Activated T-helper 1 cell treated with Interleukin-2 at 50 U/mL for 16 hours (primary cell): ENCODE data around the gene GCFC2.
A peak's percentile ranks its signal among the peaks of the same experiment; 100 is the strongest.
"Not testable (repeated sequence)": the region's sequence is repeated elsewhere in the genome, so short reads cannot be mapped to it uniquely, and the experiment has no call there.

Experiments used
- DNase-seq: peaks from one replicate; pipeline ENCODE4 v3.0.0-alpha.2; 2020; ENCODE audit warnings: low read depth

GCFC2 gene

DNA sequence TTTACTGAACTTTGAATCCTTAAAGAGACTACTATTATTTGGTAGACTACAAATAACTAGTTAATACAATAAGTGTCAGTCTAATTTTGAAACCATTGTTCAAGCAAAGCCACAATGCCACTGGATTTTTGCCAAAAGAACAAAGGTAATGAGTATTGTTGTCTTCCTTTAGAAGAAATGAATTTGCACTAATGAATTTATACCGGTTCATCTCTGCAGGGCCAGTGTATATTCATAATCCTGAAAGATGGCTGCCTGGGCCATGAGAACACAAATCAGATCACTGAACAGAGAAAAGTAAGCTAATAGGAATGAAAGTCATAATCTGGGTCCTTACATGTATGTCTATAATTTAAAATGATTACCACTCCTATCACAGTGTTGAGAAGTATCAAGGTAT, 31.2 kb downstream of the GCFC2 start:
- DNase-seq, result no peak

DNA sequence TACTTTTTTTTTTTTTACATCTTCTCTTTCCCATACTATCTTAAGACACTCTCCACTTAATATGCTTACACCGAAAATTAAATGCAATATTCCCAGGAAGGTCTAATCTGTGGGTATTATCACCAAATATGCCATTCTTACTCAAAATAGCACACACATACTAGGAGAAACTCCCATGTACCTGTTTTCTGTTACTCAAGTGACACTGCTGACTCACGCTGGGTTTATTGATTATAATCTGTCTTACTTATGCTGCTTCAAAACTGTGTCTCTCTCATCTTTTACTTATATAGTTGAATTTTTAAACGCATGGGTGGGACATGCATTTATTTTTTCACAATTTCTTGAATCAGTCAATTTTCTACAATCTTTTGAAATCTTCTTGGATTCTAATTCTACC, 34.3 kb downstream of the GCFC2 start:
- DNase-seq, result no peak

DNA sequence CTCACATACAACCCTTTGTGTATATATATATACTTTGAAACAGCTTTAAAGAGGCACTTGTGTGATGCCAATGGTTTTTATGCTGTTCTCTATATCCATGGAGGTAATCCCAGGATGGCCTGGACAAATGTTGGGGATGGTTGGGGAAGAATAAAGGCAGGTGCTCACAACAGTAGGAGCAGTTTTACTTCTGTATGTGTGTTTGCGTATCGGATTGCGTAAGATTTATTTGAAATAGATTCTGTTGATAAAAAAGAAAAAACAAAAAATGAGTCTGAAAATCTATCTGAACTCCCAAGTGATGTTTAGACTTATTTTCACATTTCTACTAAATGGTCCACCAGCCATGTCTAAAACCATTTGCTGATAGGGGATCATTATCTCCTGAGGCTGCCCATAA, 34.8 kb downstream of the GCFC2 start:
- no peak for DNase-seq

DNA sequence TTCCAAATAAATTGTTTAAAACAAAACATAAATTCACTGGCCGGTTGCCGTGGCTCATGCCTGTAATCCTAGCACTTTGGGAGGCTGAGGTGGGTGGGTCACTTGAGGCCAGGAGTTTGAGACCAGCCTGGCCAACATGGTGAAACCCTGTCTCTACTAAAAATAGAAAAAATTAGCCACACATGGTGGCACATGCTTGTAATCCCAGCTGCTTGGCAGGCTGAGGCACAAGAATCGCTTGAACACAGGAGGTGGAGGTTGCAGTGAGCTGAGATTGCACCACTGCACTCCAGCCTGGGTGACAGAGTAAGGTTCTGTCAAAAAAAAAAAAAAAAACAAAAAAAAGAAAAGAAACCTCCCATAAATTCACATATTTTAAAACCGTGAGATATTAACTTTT, 35.3 kb downstream of the GCFC2 start:
- not testable (repeated sequence) for DNase-seq

DNA sequence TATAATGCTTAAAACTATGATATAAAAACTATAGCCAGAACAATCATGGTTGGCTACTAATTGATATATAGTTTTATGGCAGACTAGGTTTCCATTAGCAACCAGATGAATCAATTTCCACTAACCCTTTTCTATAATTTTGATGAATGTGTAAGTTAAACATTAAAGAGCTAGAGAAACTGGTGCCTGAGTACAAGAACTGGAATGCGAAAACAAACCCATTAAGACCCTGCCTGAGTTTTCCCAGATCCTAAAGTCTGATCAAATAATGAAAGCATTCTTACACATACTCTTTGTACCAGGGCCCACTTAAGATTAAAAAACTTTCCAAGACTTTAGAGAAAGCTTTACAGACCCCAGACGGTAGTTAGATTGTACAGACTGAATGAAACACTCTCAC, 42.8 kb downstream of the GCFC2 start:
- DNase-seq, result no peak

DNA sequence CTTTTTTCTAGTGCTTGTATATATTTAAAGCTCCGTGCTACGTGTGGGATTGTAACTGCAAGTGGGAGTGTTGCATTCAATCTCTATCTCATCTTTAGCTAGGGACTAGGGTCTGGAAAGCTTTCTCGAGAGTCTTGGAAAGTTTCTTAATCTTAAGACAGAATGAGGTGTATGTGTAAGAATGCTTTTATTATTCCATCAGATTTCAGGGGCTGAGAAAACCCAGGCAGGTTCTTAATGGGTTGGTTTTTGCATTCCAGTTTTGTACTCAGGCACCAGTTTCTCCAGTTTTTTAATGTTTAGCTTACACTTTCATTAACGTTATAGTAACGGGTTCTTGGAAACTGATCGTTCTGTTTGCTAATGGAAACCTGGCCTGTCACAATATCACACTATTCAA, 43.8 kb downstream of the GCFC2 start:
- DNase-seq, result no peak

DNA sequence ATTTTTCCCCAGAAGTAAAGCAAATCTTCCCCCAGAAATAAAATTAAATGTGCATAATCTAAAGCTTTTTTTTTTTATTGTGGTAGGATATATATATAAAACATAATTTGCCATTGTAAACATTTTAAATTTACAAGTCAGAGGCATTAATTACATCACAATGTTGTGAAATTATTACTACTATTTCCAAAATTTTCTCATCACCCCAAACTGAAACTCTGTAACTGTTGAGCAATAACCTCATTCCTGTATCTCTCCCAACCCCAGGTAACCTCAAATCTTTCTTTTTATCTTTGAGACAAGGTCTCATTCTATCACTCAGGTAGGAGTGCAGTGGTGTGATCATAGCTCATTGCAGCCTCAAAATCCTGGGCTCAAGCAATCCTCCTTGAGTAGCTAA, 52.9 kb downstream of the GCFC2 start:
- no peak for DNase-seq

DNA sequence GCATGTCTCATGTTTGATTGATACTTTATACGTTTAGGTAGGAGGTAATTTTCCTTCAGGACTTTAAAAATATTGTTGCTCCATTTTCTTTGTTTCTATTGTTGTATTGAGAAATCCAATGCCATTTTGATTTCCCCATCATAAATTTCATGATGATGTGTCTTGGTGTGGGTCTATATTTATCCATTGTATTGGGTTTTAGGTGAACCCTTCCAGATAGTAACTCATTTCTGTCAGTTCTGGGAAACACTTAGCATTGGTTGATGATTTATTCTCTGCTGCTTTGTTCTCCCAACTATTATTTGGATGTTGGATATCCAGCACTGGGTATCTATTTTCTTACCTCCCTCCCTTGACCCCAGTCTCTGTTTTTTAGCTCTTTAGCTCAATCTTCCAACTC, 54.2 kb downstream of the GCFC2 start:
- no peak for DNase-seq

DNA sequence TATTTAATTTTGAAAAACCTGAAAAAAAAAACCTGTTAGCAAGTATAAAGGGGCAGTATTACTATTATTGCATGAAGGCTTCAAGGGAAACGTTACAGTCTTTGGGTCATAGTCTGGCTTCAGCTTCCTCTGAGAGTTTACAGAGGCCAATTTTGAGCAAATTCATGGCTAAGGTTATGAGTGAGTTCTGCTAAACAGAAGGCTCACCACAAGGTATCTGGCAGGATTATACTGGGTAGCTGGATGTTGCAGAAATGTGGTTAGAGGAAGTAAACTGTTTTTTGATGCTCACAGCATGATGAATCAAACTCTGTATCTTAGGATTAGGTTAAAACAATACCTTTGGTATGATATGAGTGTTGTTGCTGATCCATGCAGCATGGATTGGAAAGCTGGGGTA, 54.9 kb downstream of the GCFC2 start:
- DNase-seq, result no peak

DNA sequence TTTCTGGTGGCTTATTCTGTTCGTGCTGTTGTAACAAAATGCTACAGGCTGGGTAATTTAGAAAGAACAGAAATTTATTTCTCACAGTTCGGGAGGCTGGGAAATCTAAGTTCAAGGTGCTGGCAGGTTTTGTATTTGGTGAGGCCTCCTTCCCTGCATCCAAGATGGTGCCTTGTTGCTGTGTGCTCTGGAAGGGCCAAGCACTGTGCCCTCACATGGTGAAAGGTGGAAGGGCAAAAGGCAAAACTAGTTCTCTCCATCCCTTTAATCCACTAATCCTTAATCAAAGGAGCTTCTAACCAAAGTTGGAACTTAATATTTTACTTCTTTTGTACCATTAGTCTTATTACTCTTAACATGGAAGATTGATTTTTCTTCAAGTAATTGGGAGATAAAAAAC, 56.7 kb downstream of the GCFC2 start:
- no peak for DNase-seq

DNA sequence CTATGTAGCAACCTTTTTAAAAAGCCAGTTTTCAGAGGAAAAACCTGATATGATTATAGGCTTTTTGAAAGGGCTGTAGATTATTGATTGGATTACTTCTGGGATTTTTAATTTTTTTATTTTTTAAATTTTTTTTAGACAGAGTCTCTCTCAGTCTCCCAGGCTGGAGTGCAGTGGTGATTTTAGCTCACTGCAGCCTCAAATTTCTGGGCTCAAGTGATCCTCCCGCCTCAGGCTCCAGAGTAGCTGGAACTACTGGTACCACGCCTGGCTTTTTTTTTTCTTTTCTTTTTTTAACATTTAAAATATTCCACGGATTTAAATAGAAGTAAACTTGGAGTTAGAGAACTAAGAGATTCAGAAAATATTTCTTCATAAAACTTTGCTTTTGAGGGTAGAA, 62.9 kb downstream of the GCFC2 start:
- no peak for DNase-seq

DNA sequence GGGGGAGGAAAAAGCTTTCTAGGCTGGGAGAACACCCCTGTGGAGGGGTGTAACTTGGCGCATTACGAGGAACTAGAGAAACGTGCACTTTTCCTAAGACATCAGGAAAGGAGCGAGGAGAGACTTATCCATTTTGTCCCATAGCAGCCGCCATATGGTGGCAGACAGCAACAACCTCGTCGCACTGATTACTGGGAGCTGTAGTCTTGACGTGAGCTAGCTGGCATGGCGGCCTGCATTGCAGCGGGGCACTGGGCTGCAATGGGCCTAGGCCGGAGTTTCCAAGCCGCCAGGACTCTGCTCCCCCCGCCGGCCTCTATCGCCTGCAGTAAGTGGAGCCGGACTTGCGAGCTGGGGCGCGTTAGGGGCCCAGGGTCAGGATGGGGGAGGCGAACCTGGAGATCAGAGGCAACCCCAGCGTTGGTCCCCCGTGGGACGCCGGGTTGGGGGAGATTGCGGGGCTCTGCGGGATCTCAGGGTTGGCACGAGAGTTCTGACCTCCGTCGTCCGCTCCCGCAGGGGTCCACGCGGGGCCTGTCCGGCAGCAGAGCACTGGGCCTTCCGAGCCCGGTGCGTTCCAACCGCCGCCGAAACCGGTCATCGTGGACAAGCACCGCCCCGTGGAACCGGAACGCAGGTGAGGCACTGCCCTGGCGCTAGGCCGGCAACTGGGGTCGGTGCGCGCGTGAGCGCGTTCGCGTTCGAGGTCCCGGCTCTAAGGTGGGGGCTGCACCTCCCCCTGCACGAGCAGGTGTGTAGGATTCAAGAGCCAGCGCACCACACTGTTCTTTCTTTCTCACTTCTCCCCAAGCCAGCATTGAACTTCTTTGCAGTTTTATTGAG, 63.9 kb downstream of the GCFC2 start, which contains the start of gene MRPL19:
MRPL19 (plus strand) TSS at position 201 of the 843 bp plus-strand sequence; CDS start at position 226, 25 bp downstream.
- DNase-seq, result peak; percentile 59

DNA sequence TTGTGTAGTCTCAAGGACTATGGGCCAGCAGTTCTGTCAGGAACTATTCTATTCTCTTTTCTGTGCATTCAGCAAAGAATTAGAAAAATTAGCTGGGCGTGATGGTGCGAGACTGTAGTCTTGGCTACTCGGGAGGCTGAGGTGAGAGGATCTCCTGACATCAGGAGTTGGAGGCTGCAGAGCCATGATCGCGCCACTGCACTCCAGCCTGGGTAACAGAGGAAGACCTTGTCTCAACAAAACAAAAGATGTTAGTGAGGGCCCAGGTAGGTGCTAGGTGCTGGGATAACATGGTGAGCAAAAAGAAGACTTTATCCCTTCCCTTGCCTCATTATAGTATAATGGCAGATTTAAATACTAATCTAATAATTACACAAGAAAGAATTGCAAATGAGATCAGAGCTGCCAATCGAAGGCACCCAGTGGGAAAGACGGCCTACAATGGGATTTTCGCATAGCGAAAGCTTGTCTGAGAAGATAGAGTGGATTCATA, 64.6 kb downstream of the GCFC2 start:
- DNase-seq, result no peak

DNA sequence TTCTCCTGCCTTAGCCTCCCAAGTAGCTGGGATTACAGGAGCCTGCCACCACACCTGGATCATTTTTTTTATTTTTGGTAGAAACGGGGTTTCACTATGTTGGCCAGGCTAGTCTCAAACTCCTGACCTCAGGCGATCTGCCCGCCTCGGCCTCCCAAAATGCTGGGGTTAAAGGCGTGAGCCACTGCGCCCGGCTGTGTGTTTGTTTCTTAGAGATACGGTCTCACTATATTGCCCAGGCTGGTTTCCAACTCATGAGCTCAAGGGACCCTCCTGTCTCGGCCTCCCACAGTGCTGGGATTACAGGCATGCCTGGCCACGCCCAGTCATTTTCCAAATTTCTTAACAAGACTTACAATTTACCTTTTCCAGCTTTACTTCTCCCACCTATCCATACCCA, 65.1 kb downstream of the GCFC2 start:
- no peak for DNase-seq

DNA sequence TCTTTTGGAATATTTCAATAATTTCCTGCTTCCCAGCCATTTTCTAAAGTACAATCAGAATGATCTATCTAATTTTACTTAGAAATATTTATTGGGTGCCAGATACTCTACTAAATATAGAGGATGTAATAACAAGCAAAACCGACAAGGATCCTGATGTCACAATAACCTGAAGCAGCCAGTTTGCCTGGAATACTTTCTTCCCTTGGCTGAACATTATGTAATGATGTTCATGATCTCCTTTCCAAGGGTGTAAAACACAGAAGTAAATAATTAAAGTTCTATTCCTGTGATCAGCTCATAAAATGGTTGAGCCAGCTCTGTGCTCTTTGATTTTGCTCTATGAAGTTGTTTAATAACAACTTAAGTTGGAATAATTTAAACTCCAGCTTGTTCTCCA, 66.7 kb downstream of the GCFC2 start:
- no peak for DNase-seq

DNA sequence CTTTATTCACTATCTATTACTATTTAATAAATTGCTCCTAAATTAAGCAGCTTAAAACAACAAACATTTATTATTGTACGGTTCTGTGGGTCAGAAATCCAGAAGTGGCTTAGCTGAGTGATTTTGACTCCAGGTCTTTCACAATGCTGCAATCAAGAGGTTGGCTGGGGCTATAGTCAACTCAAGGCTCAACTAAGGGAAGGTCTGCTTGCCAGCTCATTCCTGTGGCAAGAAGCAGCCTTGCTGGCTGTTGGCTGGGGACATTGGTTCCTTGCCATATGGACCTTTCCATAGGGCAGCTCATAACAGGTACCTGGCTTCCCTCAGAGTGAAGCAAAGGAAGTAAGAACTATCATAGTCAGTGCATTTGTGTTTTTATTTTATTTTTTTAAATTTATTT, 69.1 kb downstream of the GCFC2 start:
- no peak for DNase-seq

DNA sequence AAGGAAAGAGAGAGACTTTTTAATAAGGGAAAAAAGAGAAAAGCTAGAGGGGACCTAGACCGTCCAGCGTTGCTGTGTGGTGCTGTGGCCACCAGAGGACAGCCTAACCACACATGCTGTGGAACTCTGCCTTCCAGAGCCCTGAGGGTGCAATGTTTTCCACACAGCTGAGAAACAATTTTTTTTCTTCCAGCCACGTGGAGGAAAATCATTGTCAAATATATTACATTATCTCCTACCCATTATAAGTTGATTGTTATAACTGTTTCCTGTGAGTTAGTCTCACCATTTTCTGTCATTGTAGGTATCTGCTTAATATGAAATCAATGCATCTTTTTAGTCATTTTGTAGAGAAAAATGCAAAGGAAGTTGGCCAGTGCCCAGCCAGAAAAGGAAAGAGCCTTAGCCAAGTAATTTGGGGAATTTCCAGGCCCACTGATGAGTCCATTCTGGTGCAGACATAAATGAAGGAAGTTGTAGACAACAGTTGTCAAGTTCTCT, 70.0 kb downstream of the GCFC2 start:
- DNase-seq, result no peak

DNA sequence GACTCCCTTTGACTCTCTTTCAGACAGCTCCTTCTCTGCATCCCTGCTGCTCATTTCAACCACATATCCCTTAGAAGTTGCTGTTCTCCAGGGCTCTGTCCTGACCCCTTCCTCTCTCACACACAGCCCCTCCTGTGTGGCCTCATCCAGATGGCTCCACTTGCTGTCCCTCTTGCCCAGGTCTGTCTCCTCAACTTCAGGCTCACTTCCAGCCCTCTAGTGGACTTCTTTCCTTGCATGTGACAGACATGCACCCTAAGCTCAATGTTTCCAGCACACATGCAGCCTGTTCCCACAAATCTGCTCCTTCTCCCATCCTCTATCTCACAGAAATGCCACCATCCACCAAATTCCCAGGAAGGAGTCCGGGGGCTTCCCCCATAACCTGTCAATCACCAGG, 73.1 kb downstream of the GCFC2 start:
- DNase-seq, result no peak

DNA sequence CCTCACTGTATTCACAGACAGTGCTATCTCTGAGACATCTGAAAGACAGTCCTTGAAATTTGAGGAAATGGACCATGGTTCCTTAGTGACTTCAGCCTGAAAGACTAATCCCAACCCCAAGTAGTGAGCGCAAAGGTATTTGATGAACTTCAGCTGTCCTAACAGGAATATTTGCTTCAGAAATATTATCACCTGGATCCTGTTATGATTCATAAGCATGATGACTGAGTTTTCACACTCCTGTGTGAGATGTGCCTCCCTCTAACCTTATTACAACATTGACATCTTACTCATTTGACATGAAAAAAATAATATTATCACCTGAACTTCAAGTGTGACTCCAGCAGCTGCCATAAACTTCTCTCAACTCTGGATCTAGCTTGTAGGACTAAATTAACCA, 75.8 kb downstream of the GCFC2 start:
- DNase-seq, result no peak

DNA sequence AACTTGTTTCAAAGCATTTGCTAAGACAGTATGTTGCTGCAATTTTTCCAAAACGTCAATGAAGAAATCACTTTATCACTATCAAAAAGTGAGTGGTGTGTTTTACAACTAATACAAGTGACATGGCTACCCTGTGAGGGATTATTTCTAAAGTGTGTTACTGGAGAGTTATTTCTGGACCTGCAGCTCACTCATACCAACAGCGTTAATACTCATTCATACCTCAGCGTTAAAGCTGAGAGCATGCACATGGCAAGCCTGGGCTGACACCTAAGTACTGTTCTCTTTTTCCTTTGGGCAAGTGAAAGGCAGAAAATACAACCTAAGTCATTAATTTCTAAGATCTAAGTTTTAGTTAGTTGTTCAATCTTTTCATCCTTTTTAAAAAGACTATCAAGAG, 77.1 kb downstream of the GCFC2 start:
- no peak for DNase-seq

DNA sequence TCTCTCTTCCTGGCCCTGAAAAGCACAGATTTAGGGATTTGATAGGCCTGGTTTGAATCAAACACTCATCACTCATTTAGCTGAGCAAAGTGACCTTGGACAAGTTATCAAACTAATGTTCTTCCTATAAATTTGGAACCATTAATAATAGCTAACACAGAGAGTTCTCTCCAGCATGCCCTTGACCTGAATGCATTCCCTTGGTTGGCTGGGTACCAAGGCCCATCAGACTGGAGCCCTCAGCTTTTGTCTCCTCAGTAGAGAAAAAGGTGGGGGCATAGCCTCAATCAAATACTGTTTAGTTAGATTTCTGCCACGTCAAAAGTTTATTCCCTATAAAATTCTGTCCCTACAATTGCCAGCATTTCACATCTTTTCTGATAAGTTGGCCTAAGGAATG, 77.9 kb downstream of the GCFC2 start:
- DNase-seq, result no peak

DNA sequence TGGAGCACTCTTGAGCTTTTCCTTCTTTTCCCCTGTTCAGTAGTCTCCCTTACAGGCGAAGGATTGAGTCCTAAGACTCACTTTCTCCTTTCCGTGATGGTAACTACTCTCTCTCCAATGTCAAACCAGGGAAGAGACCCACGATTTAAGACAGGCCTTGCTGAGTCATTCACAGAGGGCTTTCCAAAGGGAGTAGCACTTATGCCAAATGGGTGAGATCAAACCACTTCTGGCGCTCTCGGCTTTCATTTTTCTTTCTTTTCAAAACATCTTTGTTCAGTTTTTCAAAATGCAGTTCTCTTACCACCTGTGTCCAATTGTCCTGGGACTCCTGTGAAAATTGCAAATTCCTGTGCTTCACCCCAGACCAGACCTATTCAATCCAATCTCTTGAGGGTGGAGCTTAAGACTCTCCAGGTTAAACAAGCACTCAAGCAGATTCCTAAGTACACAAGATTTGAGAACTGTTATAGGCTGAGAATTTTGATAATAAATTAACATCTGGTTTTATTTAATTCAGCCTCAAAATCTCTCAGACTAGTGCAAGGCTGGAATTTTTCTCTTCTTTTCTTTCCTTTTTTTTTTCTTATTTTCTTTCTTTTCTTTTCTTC, 78.5 kb downstream of the GCFC2 start:
- DNase-seq, result no peak

DNA sequence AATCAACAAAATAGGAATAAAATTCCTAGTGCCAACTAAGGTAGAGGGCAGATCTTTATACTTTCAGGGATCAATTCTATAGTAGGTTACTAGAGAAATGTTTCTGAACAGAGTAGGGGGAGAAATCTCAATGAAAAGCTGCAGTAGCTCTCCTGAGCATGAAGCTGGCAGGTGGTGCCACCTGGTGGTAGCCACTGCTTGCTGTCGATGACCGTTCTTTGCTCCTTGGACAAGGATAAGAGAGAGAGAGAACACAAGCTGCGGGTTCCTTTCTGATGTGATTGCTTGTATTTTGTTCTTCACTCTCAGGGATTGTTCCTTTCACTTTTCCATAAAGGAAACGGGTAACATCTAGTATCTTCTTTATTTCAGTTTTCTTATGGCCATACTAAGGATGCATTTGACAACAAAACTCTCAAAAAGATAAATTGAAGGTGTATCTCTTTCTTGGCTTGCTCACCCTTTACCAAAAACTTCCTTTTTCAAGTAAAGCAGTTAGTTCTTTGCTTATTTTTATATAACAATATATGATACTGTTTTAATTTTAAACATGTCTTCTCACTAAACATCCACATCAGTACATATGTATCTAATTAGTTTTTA, 82.7 kb downstream of the GCFC2 start:
- DNase-seq, result no peak
